ENCODE data around the gene RASSF5.

GRCh38 chr1:206588492-206588891, 81.2 kb downstream of the RASSF5 start:
- TF ChIP-seq CTCF (optimal IDR thresholded peaks at IDR 0.05 in 1 of 3, IDR thresholded peaks at IDR 0.05 in 1 of 3, conservative IDR thresholded peaks at IDR 0.05 in 1 of 3; ENCODE audit: extremely low read depth in 1 of 3, insufficient read depth in 2 of 3, low read length in 3 of 3) (no peak), EZH2 (IDR thresholded peaks at IDR 0.05; ENCODE audit: low read length) (no peak)

Measured in keratinocyte (primary cell).